H9 (cell line): Measurements from ENCODE around the gene ADM. TPM values are rescaled to one million over a fixed set of nuclear protein-coding genes. Genes with fewer than 3 reads are reported as not detected.
A peak's percentile ranks its signal among the peaks of the same experiment; 100 is the strongest.

Source experiments
- DNase-seq: peaks from one replicate; pipeline ENCODE4 v3.0.0-alpha.2; 2017
- H2AFZ ChIP-seq: one replicate; pipeline ENCODE4 v1.6.1; 2013; ENCODE audit warnings: mild to moderate bottlenecking, low read length, control low read depth, moderate library complexity
- H2AK5ac ChIP-seq: 2 replicates; pipeline ENCODE4 v1.6.1; 2013; ENCODE audit warnings: low read length, control low read depth, mixed read lengths; ENCODE audit not compliant: insufficient read length
- H2BK120ac ChIP-seq: one replicate; pipeline ENCODE4 v1.6.1; 2013; ENCODE audit warnings: low read depth, mild to moderate bottlenecking, low read length, control low read depth, inconsistent platforms; ENCODE audit not compliant: poor library complexity, severe bottlenecking
- H2BK12ac ChIP-seq: 2 replicates; pipeline ENCODE4 v1.6.1; 2013; ENCODE audit warnings: low read length, control low read depth, mixed read lengths, low read depth; ENCODE audit not compliant: insufficient read length
- H2BK15ac ChIP-seq: 2 replicates; pipeline ENCODE4 v1.6.1; 2013; ENCODE audit warnings: low read depth, low read length, control low read depth
- H2BK20ac ChIP-seq: one replicate; pipeline ENCODE4 v1.6.1; 2013; ENCODE audit warnings: low read depth, mild to moderate bottlenecking, low read length, control low read depth, inconsistent platforms; ENCODE audit not compliant: poor library complexity, severe bottlenecking
- H2BK5ac ChIP-seq: 2 replicates; pipeline ENCODE4 v1.6.1; 2013; ENCODE audit warnings: low read length, control low read depth, mixed read lengths; ENCODE audit not compliant: insufficient read length
- H3K14ac ChIP-seq: 2 replicates; pipeline ENCODE4 v1.6.1; 2013; ENCODE audit warnings: low read length, control low read depth; ENCODE audit not compliant: insufficient read depth
- H3K18ac ChIP-seq: 2 replicates; pipeline ENCODE4 v1.6.1; 2013; ENCODE audit warnings: low read depth, mild to moderate bottlenecking, mixed read lengths, low read length, control low read depth; ENCODE audit not compliant: insufficient read length
- H3K23ac ChIP-seq: 2 replicates; pipeline ENCODE4 v1.6.1; 2013; ENCODE audit warnings: low read length, control low read depth, mixed read lengths, low read depth; ENCODE audit not compliant: insufficient read length
- H3K23me2 ChIP-seq: 2 replicates; pipeline ENCODE4 v1.6.1; 2013; ENCODE audit warnings: low read depth, mild to moderate bottlenecking, mixed read lengths, low read length, control low read depth; ENCODE audit not compliant: insufficient read length, poor library complexity, severe bottlenecking
- H3K27ac ChIP-seq: 2 replicates; pipeline ENCODE4 v1.5.1; 2013; ENCODE audit warnings: low read length, control low read depth, mixed read lengths, low read depth; ENCODE audit not compliant: insufficient read length
- H3K27me3 ChIP-seq: 2 replicates; pipeline ENCODE4 v1.6.1; 2013; ENCODE audit warnings: low read length, control low read depth, inconsistent platforms; ENCODE audit not compliant: insufficient read depth
- H3K4ac ChIP-seq: 2 replicates; pipeline ENCODE4 v1.6.1; 2013; ENCODE audit warnings: low read depth, mild to moderate bottlenecking, control low read depth, inconsistent platforms, low read length, moderate library complexity
- H3K4me1 ChIP-seq: 2 replicates; pipeline ENCODE4 v1.6.1; 2013; ENCODE audit warnings: low read length, control low read depth, inconsistent platforms; ENCODE audit not compliant: insufficient read depth
- H3K4me2 ChIP-seq: 2 replicates; pipeline ENCODE4 v1.6.1; 2013; ENCODE audit warnings: low read length, control low read depth, mixed read lengths; ENCODE audit not compliant: insufficient read length, insufficient read depth
- H3K56ac ChIP-seq: 2 replicates; pipeline ENCODE4 v1.6.1; 2013; ENCODE audit warnings: low read depth, mild to moderate bottlenecking, mixed read lengths, low read length, control low read depth; ENCODE audit not compliant: insufficient read length
- H3K79me1 ChIP-seq: 2 replicates; pipeline ENCODE4 v1.6.1; 2013; ENCODE audit warnings: low read depth, mild to moderate bottlenecking, moderate library complexity, low read length, control low read depth, inconsistent platforms; ENCODE audit not compliant: insufficient read depth, poor library complexity, severe bottlenecking
- H3K79me2 ChIP-seq: 2 replicates; pipeline ENCODE4 v1.6.1; 2013; ENCODE audit warnings: low read length, control low read depth, inconsistent platforms; ENCODE audit not compliant: insufficient read depth
- H3K9ac ChIP-seq: 2 replicates; pipeline ENCODE4 v1.6.1; 2013; ENCODE audit warnings: low read length, control low read depth, mixed read lengths; ENCODE audit not compliant: insufficient read length; ENCODE audit errors: extremely low read depth
- H3K9me3 ChIP-seq: one replicate; pipeline ENCODE4 v1.6.1; 2013; ENCODE audit warnings: low read depth, low read length, inconsistent platforms; ENCODE audit not compliant: control insufficient read depth
- H3T11ph ChIP-seq: one replicate; pipeline ENCODE4 v1.6.1; 2013; ENCODE audit warnings: mild to moderate bottlenecking, low read length, control low read depth, inconsistent platforms
- H4K20me1 ChIP-seq: one replicate; pipeline ENCODE4 v1.6.1; 2013; ENCODE audit not compliant: control insufficient read depth, insufficient read length, insufficient read depth
- H4K5ac ChIP-seq: 2 replicates; pipeline ENCODE4 v1.6.1; 2013; ENCODE audit warnings: low read depth, mild to moderate bottlenecking, mixed read lengths, low read length, control low read depth; ENCODE audit not compliant: insufficient read length
- H4K8ac ChIP-seq: replicated peaks from 2 replicates; pipeline ENCODE4 v1.6.1; 2013; ENCODE audit warnings: low read length, control low read depth, mixed read lengths, low read depth; ENCODE audit not compliant: insufficient read length
- H4K91ac ChIP-seq: 2 replicates; pipeline ENCODE4 v1.6.1; 2013; ENCODE audit warnings: low read depth, mild to moderate bottlenecking, moderate library complexity, mixed read lengths, low read length, control low read depth; ENCODE audit not compliant: insufficient read length
- H3K27ac Mint-ChIP-seq, 3 experiments: 2 replicates in 2 of 3; 3 replicates in 1 of 3; pipeline ENCODE4 v1.8.0; 2020 to 2021; ENCODE audit warnings: mixed read lengths in 3 of 3, mild to moderate bottlenecking in 1 of 3, moderate library complexity in 1 of 3
- H3K27me3 Mint-ChIP-seq: 2 replicates; pipeline ENCODE4 v1.8.0; 2021; ENCODE audit warnings: low read depth, mild to moderate bottlenecking, moderate library complexity, mixed read lengths
- H3K36me3 Mint-ChIP-seq, 3 experiments: 2 replicates in 2 of 3; 3 replicates in 1 of 3; pipeline ENCODE4 v1.8.0; 2020 to 2021; ENCODE audit warnings: low read depth in 3 of 3, mixed read lengths in 3 of 3; ENCODE audit not compliant: insufficient read depth in 1 of 3
- H3K4me1 Mint-ChIP-seq, 2 experiments: 2 replicates each; pipeline ENCODE4 v1.8.0; 2020; ENCODE audit warnings: mixed read lengths in 2 of 2
- H3K4me3 Mint-ChIP-seq, 2 experiments: 2 replicates in 1 of 2; 3 replicates in 1 of 2; pipeline ENCODE4 v1.8.0; 2020 to 2021; ENCODE audit warnings: mild to moderate bottlenecking in 2 of 2, mixed read lengths in 2 of 2, moderate library complexity in 1 of 2
- H3K9me3 Mint-ChIP-seq, 2 experiments: 2 replicates in 1 of 2; 3 replicates in 1 of 2; pipeline ENCODE4 v1.8.0; 2020; ENCODE audit warnings: mild to moderate bottlenecking in 2 of 2, mixed read lengths in 2 of 2, moderate library complexity in 1 of 2
- CTCF ChIP-seq: fragments of 200-600 bp; sonication (generic); conservative IDR thresholded peaks from 3 replicates; pipeline ENCODE4 v1.8.0; 2021; ENCODE audit warnings: antibody characterized with exemption, mild to moderate bottlenecking
- WGBS: extraction: QIAGEN DNeasy Blood & Tissue Kit; methylation state at CpG from one replicate; pipeline ENCODE4 v1.1.7; 2013; ENCODE audit warnings: missing lambda C conversion rate, low lambda C conversion rate, mixed read lengths; ENCODE audit not compliant: insufficient read length; ENCODE audit errors: extremely low coverage; 5-methylcytosine and 5-hydroxymethylcytosine counted together
- total RNA-seq: library from RNA; stranded (reverse); gene quantifications from 2 replicates; pipeline ENCODE4 v1.2.1, GENCODE V29; 2021

The ADM gene
- total RNA-seq, 1 experiment from 2014 or later: 99.1 TPM

GRCh38 chr11:10352921-10353550, 48.2 kb downstream of the ADM start:
- no peaks in the 10 kb centered on the region for H3K79me2 ChIP-seq
- Mint-ChIP-seq H3K27me3 (peaks cover 35% of the 10 kb centered on the region), H3K36me3 (peaks cover 10 to 20% (median 12%) of the 10 kb centered on the region in 3 experiments), H3K9me3 (peaks cover 7 to 10% of the 10 kb centered on the region in 2 experiments; a peak in 4 of 5 replicates), H3K27ac (peak overlapping the region; percentile 96 to 99 (median 99)), H3K4me1 (peaks cover 48 to 56% of the 10 kb centered on the region in 2 experiments), H3K4me3 (0 out of 5 replicates have a peak overlapping the region, but pooled peaks of 1 of the 2 experiments have one; percentile 46)
- no CpG with 5 or more reads among the region's 5 CpGs for WGBS
- no peaks in the 10 kb centered on the region for H3K79me1 ChIP-seq
- H3K4me2 ChIP-seq: no peak overlapping the region
- peak overlapping the region; percentile 30 for H2BK5ac ChIP-seq
- H3K4me1 ChIP-seq: peaks cover 14% of the 10 kb centered on the region
- peak overlapping the region; percentile 100 for H3K27ac ChIP-seq
- H4K8ac ChIP-seq: no peak overlapping the region
- no peak overlapping the region for H3K14ac ChIP-seq
- no peak overlapping the region for H2BK12ac ChIP-seq
- TF ChIP-seq CTCF: no peak
- no peaks in the 10 kb centered on the region for H4K20me1 ChIP-seq
- no peak overlapping the region for H4K91ac ChIP-seq
- H3T11ph ChIP-seq: peak overlapping the region; percentile 77
- no peak overlapping the region for H2BK120ac ChIP-seq
- no peak overlapping the region for H3K56ac ChIP-seq
- H2BK20ac ChIP-seq: peak overlapping the region; percentile 91
- H3K27me3 ChIP-seq: no peaks in the 10 kb centered on the region
- H3K9me3 ChIP-seq: no peaks in the 10 kb centered on the region
- no peak for DNase-seq
- no peak overlapping the region; the same call in 1 of the 2 replicates for H3K4ac ChIP-seq
- H3K23ac ChIP-seq: no peak overlapping the region
- no peak overlapping the region for H3K18ac ChIP-seq
- H2AK5ac ChIP-seq: no peak overlapping the region
- no peak overlapping the region for H4K5ac ChIP-seq
- H3K9ac ChIP-seq: no peak overlapping the region
- no peak overlapping the region for H2AFZ ChIP-seq
- H2BK15ac ChIP-seq: no peak overlapping the region
- no peaks in the 10 kb centered on the region for H3K23me2 ChIP-seq
